Stimulated activated CD4-positive, alpha-beta T cell treated with anti-CD3 and anti-CD28 coated beads, Interleukin-12 subunit alpha, Interleukin-12 subunit beta, amount 100 ng/mL, for 48 hours (primary cell): Measurements from ENCODE around the gene DAPK2.
"Not testable (repeated sequence)": the region's sequence is repeated elsewhere in the genome, so short reads cannot be mapped to it uniquely, and the experiment has no call there.

Source experiments
- DNase-seq, 3 donors: peaks; one replicate each; pipeline ENCODE4 v3.0.0-alpha.2; 2020; ENCODE audit warnings: low read depth in 2 of 3, low spot score in 1 of 3

Gene DAPK2

DNA sequence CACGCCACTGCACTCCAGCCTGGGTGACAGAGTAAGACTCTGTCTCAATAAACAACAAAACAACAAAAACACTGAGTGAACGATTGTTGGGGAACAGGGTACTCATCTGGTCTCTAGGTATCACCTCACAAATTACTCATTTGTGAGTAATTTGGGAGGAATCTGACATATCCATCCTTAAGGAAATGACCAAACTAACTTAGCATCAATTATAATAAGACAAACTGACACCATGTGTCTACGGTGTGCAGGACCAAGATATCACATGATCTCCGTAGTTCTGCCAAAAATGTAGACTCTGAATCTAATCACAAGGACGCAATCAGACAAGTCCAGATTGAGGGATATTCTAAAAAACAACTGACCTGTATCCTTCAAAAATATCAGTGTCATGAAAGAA is 12.0 kb upstream of the DAPK2 start:
- DNase-seq: no peak

- not testable (repeated sequence) for DNase-seq
These were observed 7.4 kb upstream of the DAPK2 start for GRCh38 chr15:64053674-64054073.

DNA sequence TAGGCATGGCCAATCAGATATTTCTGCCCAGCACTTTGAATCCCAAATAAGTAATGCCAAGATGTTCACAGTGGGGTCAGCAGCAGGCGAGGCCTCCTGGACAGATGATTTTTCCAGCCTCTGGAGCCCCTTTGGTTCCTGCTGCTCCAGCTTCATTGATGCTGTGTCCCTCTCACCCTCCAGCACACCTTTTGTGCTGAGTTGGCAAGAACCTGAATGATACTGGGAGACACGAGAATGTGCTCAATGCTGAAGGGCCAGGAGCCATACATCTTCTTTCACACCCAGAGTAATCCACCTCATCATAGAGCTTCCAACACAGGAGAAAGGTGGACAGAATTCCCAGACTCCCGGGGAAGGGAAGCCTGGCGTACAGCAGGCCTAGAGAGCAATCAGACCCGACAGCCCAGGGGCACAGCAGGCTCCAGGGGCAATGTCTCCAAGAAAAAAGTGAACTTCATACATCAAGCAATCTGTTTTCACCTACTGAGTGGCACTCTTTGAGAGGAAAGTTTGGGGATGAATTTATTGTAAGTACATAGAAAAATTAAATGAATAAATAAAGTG is 6.7 kb upstream of the DAPK2 start:
- no peak for DNase-seq

- DNase-seq: no peak
These were observed 5.3 kb upstream of the DAPK2 start for GRCh38 chr15:64051407-64052259.

DNA sequence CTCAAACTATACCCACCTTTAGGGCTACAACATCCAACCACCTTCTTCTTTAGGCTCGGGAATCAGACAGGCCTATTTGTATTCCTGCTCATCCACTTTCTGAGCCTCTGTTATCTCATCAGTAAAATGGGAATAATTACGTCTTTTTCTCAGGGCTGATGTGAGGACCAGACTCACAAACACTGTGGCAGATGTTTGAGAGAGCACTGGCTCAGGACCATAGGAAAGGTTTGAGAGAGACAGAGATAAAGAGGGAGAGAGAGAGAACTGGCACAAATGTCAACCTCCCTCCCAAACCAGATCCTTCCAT is 4.8 kb upstream of the DAPK2 start:
- DNase-seq: no peak

DNA sequence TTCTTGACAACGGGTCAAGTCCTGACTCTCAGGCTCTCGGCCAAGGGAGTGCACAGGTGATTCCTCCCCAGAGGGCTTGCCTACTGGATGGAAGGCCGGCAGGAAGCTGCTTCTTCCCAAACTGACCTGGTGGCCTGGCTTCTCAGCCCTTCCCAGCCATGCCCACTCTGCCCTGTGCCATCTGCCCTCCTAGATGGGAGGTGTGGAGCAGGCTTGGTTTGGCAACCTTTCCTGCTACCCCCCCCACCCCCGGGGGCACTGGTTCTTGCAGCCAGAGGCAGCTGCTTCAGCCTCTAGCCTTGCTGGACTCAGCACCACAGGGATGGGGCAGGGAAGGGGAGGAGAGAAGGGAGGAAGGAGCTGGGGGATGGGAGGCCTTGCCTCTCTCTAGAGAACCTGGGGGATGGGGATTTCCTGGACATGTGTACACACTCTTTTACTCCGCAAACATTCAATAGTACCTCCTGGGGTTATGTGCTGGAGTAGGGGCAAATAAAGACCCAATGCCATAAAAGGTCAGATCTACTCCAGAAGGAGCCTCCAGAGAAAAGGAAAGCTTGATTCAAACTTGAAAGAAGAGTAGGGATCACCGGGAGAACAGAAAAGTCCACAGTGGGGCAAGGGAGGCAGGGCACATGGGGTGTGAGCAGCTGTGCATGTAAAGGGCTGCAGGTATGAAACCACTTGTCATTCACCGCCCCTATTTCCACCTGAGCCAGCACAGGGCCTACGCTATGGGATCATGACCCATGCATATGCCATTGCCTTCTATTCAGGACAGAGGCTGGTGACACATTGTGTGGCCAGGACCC is 4.2 kb upstream of the DAPK2 start:
- DNase-seq: no peak

GRCh38 chr15:64048781-64049460 is 2.6 kb upstream of the DAPK2 start:
- DNase-seq: no peak

- DNase-seq: no peak
These were observed 388 bp downstream of the DAPK2 start for GRCh38 chr15:64045774-64046420.

DNA sequence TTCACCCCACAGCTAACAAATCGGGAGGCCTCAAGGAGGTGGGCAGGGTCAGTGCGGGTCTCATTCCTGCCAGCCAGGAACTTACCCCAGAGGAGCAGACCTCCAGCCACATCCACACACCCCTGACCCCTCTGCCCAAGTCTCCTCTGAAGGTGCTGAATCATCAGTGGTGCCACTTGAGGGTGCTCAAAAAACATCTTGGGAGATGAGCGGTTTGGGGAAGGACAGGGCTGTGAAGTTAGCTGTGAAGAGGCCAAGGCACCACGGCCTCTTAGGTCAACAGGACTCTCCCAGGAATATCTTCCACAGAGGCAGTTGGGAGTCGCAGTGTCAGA is 1.2 kb downstream of the DAPK2 start:
- no peak for DNase-seq

- DNase-seq: no peak
These were observed 1.8 kb downstream of the DAPK2 start for GRCh38 chr15:64044300-64045100.

DNA sequence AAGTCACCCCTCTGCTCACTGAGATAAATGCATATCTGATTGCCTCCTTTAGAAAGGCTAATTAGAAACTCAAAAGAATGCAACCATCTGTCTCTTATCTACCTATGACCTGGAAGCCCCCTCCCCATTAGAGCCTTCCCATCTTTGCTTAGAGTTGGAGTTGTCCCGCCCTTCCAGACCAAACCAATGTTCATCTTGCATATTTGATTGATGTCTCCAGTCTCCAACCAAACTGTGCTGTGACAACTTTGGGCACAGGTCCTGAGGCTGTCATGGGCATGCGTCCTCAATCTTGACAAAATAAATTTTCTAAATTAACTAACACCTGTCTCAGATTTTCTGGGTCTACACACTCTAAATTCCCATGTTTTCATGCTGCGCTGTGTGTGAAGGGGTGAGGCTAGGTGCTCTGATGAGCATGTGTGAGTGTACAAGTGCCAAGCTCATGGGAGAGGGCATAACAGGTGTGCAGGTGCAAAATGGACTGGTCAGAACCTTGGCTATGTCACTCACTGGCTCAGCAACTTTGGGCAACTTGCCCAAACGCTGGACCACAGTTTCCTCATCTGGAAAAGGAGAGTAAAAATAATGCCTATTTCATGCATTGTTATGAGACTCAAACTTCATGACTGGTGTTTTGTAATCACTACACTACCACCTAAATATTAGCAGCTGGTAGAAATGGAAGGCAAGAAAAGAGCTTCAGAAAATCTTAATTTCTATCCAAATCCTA is 7.2 kb downstream of the DAPK2 start:
- no peak for DNase-seq

- DNase-seq: no peak
These were observed 8.3 kb downstream of the DAPK2 start for GRCh38 chr15:64037966-64038365.

DNA sequence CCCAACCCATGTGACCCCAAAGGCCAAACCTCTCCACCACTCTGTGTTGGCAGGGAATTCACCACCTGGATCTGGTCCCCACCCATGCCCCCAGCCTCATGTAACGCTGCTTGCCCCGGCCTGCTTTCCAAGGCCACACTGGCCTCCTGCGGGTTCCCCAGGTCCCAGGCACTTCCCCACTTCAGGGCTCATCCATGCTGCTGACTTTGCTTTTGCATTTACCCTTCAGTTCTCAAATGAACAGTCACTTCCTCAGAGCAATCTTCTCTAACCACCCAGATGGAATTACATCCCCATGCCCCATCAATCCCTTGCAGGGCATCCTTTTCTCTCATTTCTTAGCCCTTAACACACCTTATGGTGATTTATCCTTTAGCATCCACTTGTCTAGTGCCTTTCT is 9.2 kb downstream of the DAPK2 start:
- DNase-seq: no peak

GRCh38 chr15:64035525-64035924 is 10.8 kb downstream of the DAPK2 start:
- DNase-seq: no peak

GRCh38 chr15:64034519-64034918 is 11.8 kb downstream of the DAPK2 start:
- no peak for DNase-seq

GRCh38 chr15:64032329-64032728 is 14.0 kb downstream of the DAPK2 start:
- no peak for DNase-seq

- no peak for DNase-seq
These were observed 16.2 kb downstream of the DAPK2 start for GRCh38 chr15:64030123-64030522.

- no peak for DNase-seq
These were observed 16.7 kb downstream of the DAPK2 start for GRCh38 chr15:64029633-64030032.

DNA sequence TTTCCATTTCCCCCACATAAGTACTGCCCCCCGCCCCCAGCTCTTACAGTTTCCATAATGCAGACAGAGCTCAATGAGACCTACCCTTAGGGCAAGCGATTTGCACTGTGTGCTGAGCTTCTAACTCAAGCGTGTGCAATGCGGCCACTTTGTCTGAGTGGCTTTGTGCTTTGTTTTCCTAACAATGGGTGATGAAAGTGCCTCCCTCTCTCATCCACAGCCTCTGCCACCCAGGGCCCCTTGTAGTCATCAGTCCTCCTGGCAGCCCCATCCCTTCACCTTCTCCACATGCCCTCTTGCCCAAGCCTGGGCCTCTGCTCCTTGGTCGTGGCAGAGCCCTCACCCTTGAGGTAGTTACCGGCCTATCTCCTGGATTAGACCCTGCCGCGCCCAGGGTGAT is 17.2 kb downstream of the DAPK2 start:
- DNase-seq: no peak

- DNase-seq: no peak
These were observed 19.7 kb downstream of the DAPK2 start for GRCh38 chr15:64026591-64026990.
